Ectodermal cell (in vitro differentiated cells): Measurements from ENCODE around the gene IL4R.
"Not testable (repeated sequence)": the region's sequence is repeated elsewhere in the genome, so short reads cannot be mapped to it uniquely, and the experiment has no call there.

Source experiments
- H3K27ac ChIP-seq: 2 replicates; pipeline ENCODE4 v1.7.0; 2013; ENCODE audit warnings: mild to moderate bottlenecking, low read depth, low read length; ENCODE audit not compliant: insufficient read depth, poor library complexity, severe bottlenecking
- H3K27me3 ChIP-seq: 2 replicates; pipeline ENCODE4 v1.7.0; 2013; ENCODE audit warnings: mild to moderate bottlenecking, low read length; ENCODE audit not compliant: insufficient read depth, control insufficient read depth, poor library complexity, severe bottlenecking
- H3K36me3 ChIP-seq: one replicate; pipeline ENCODE4 v1.7.0; 2013; ENCODE audit warnings: low read length; ENCODE audit not compliant: control insufficient read depth, insufficient read depth
- H3K4me1 ChIP-seq: one replicate; pipeline ENCODE4 v1.7.0; 2013; ENCODE audit warnings: low read length; ENCODE audit not compliant: control insufficient read depth, insufficient read depth
- H3K4me3 ChIP-seq: 2 replicates; pipeline ENCODE4 v1.7.0; 2013; ENCODE audit warnings: low read depth, low read length, control low read depth; ENCODE audit not compliant: insufficient read depth
- H3K9me3 ChIP-seq: 2 replicates; pipeline ENCODE4 v1.7.0; 2013; ENCODE audit warnings: mild to moderate bottlenecking, low read length, moderate library complexity; ENCODE audit not compliant: control insufficient read depth
- WGBS, 2 experiments: methylation state at CpG; one replicate each; pipeline ENCODE4 v1.1.7; 2013; ENCODE audit warnings: missing lambda C conversion rate in 2 of 2; 5-methylcytosine and 5-hydroxymethylcytosine counted together

IL4R gene

GRCh38 chr16:27408602-27409031, 94.8 kb downstream of the IL4R start:
- Histone ChIP-seq H3K27me3 (no peaks in the 10 kb centered on the region), H3K36me3 (no peaks in the 10 kb centered on the region), H3K4me3 (no peak overlapping the region), H3K4me1 (peaks cover 7% of the 10 kb centered on the region), H3K9me3 (no peaks in the 10 kb centered on the region), H3K27ac (no peak overlapping the region)
- WGBS, 2 experiments = 93 to 96% methylated on average over 6 of the region's 6 CpGs

GRCh38 chr16:27409958-27410357, 96.2 kb downstream of the IL4R start:
- not testable (repeated sequence) for H3K27me3 ChIP-seq
- 91 to 100% methylated on average over 2 of the region's 2 CpGs for WGBS, 2 experiments

GRCh38 chr16:27410761-27411160, 97.0 kb downstream of the IL4R start:
- Histone ChIP-seq H3K9me3 (no peaks in the 10 kb centered on the region), H3K27me3 (no peaks in the 10 kb centered on the region), H3K36me3 (no peaks in the 10 kb centered on the region), H3K4me3 (no peak overlapping the region), H3K4me1 (peaks cover 7% of the 10 kb centered on the region), H3K27ac (no peak overlapping the region)
- WGBS, 2 experiments = 83 to 100% methylated on average over 1 of the region's 1 CpG

More at GRCh38 chr16:27409958-27410357, 96.2 kb downstream of the IL4R start:
- H3K4me1 ChIP-seq, H3K4me3 ChIP-seq, H3K9me3 ChIP-seq, H3K27ac ChIP-seq, H3K36me3 ChIP-seq: not testable (repeated sequence)

- Histone ChIP-seq H3K36me3 (no peaks in the 10 kb centered on the region), H3K9me3 (no peaks in the 10 kb centered on the region), H3K4me1 (no peaks in the 10 kb centered on the region), H3K4me3 (no peak overlapping the region), H3K27ac (no peak overlapping the region), H3K27me3 (no peaks in the 10 kb centered on the region)
- WGBS, 2 experiments = 63 to 100% methylated on average over 1 of the region's 2 CpGs
Measured at GRCh38 chr16:27413956-27414355, 100.2 kb downstream of the IL4R start.
